AG09309 (cell line): Measurements from ENCODE around the gene KIF18B.

ENCODE experiments used
- DNase-seq: peaks from one replicate; pipeline ENCODE4 v3.0.0-alpha.2; 2010; ENCODE audit warnings: low read depth
- H3K4me3 ChIP-seq: 2 replicates; pipeline ENCODE4 v1.5.1; 2011; ENCODE audit warnings: mild to moderate bottlenecking, low read depth, low read length, moderate library complexity; ENCODE audit not compliant: control insufficient read depth
- CTCF ChIP-seq: IDR thresholded peaks from 2 replicates; pipeline ENCODE4 v1.5.1; 2011; ENCODE audit warnings: mild to moderate bottlenecking, low read depth, low read length, inconsistent platforms; ENCODE audit not compliant: insufficient read depth, control insufficient read depth; ENCODE audit errors: missing control alignments

Gene KIF18B

GRCh38 chr17:44901411-44901921 is 46.1 kb downstream of the KIF18B start:
- TF ChIP-seq CTCF: peak; percentile 30
- DNase-seq: peak; percentile 27
- no peak overlapping the region for H3K4me3 ChIP-seq

GRCh38 chr17:44900894-44901293 is 46.7 kb downstream of the KIF18B start:
- peak; percentile 35 for DNase-seq
- TF ChIP-seq CTCF: no peak
- no peak overlapping the region for H3K4me3 ChIP-seq

GRCh38 chr17:44899074-44899782 is 48.3 kb downstream of the KIF18B start, which contains the start of gene EFTUD2:
Gene EFTUD2 (minus strand): TSS chr17:44899445. CDS start chr17:44894521, 4,924 bp downstream.
- peak; percentile 53 for DNase-seq
- TF ChIP-seq CTCF: no peak
- peak within 1 kb of the TSS; percentile 83 for H3K4me3 ChIP-seq

GRCh38 chr17:44898768-44899073 is 48.9 kb downstream of the KIF18B start:
- TF ChIP-seq CTCF: no peak
- no peak for DNase-seq
- H3K4me3 ChIP-seq: peak overlapping the region; percentile 83

- H3K4me3 ChIP-seq: no peak overlapping the region
- DNase-seq: no peak
- TF ChIP-seq CTCF: peak; percentile 9
These were observed 52.9 kb downstream of the KIF18B start for GRCh38 chr17:44894642-44895041.

GRCh38 chr17:44892250-44892649 is 55.3 kb downstream of the KIF18B start:
- no peak for DNase-seq
- no peak overlapping the region for H3K4me3 ChIP-seq
- no peak for TF ChIP-seq CTCF
